Measurements from ENCODE around the gene GTPBP2. TPM values are rescaled to one million over a fixed set of nuclear protein-coding genes. Genes with fewer than 3 reads are reported as not detected.

Gene GTPBP2
- total and polyA plus RNA-seq, 2 experiments from 2014 or later, result 17.5 to 55.9 TPM

Other genes with a start within 250 kb of the GTPBP2 start
- gene ABCC10, start 201.7 kb downstream of the GTPBP2 start, total RNA-seq (2014; rRNA removed; shearing (Covaris generic)), result 16.7 and 16.9 TPM in 2 replicates
- 17.5 and 18.9 TPM in 2 replicates for gene ABCC10, start 201.7 kb downstream of the GTPBP2 start, polyA plus RNA-seq (2016; fragmentation: Nextera tagmentation; extraction: Ambion mirVana)
- gene DLK2, start 173.7 kb downstream of the GTPBP2 start, total RNA-seq (2014; rRNA removed; shearing (Covaris generic)), result 0.16 and 0.21 TPM in 2 replicates
- gene DLK2, start 173.7 kb downstream of the GTPBP2 start, polyA plus RNA-seq (2016; fragmentation: Nextera tagmentation; extraction: Ambion mirVana), result 0.47 and 0.57 TPM in 2 replicates
- gene TJAP1, start 151.7 kb downstream of the GTPBP2 start, total RNA-seq (2014; rRNA removed; shearing (Covaris generic)), result 33.3 and 34.3 TPM in 2 replicates
- 16.9 and 17.6 TPM in 2 replicates for gene TJAP1, start 151.7 kb downstream of the GTPBP2 start, polyA plus RNA-seq (2016; fragmentation: Nextera tagmentation; extraction: Ambion mirVana)
- gene LRRC73, start 118.9 kb downstream of the GTPBP2 start, total RNA-seq (2014; rRNA removed; shearing (Covaris generic)), result 0.08 and 0.59 TPM in 2 replicates
- gene LRRC73, start 118.9 kb downstream of the GTPBP2 start, polyA plus RNA-seq (2016; fragmentation: Nextera tagmentation; extraction: Ambion mirVana), result 0.26 TPM in 1 of 2 replicates, not detected in the other
- gene YIPF3, start 112.3 kb downstream of the GTPBP2 start, total RNA-seq (2014; rRNA removed; shearing (Covaris generic)), result 94.3 and 119 TPM in 2 replicates
- 60.6 and 64.4 TPM in 2 replicates for gene YIPF3, start 112.3 kb downstream of the GTPBP2 start, polyA plus RNA-seq (2016; fragmentation: Nextera tagmentation; extraction: Ambion mirVana)
- gene POLR1C, start 112.2 kb downstream of the GTPBP2 start, total RNA-seq (2014; rRNA removed; shearing (Covaris generic)), result 18.1 and 26.6 TPM in 2 replicates
- 47.0 and 48.9 TPM in 2 replicates for gene POLR1C, start 112.2 kb downstream of the GTPBP2 start, polyA plus RNA-seq (2016; fragmentation: Nextera tagmentation; extraction: Ambion mirVana)
- gene XPO5, start 53.2 kb downstream of the GTPBP2 start, total RNA-seq (2014; rRNA removed; shearing (Covaris generic)), result 77.4 and 95.2 TPM in 2 replicates
- gene XPO5, start 53.2 kb downstream of the GTPBP2 start, polyA plus RNA-seq (2016; fragmentation: Nextera tagmentation; extraction: Ambion mirVana), result 28.4 and 28.5 TPM in 2 replicates
- gene POLH, start 53.1 kb downstream of the GTPBP2 start, total RNA-seq (2014; rRNA removed; shearing (Covaris generic)), result 7.9 and 9.4 TPM in 2 replicates
- gene POLH, start 53.1 kb downstream of the GTPBP2 start, polyA plus RNA-seq (2016; fragmentation: Nextera tagmentation; extraction: Ambion mirVana), result 4.2 and 5.8 TPM in 2 replicates
- gene MAD2L1BP, start 6.6 kb upstream of the GTPBP2 start, total RNA-seq (2014; rRNA removed; shearing (Covaris generic)), result 39.6 and 51.7 TPM in 2 replicates
- gene MAD2L1BP, start 6.6 kb upstream of the GTPBP2 start, polyA plus RNA-seq (2016; fragmentation: Nextera tagmentation; extraction: Ambion mirVana), result 26.6 and 27.2 TPM in 2 replicates
- 0.10 TPM in 1 of 2 replicates, not detected in the other for gene RSPH9, start 15.8 kb upstream of the GTPBP2 start, total RNA-seq (2014; rRNA removed; shearing (Covaris generic))
- gene RSPH9, start 15.8 kb upstream of the GTPBP2 start, polyA plus RNA-seq (2016; fragmentation: Nextera tagmentation; extraction: Ambion mirVana), result 0.38 and 0.39 TPM in 2 replicates
- gene MRPS18A, start 58.5 kb upstream of the GTPBP2 start, total RNA-seq (2014; rRNA removed; shearing (Covaris generic)), result 51.7 and 62.7 TPM in 2 replicates
- gene MRPS18A, start 58.5 kb upstream of the GTPBP2 start, polyA plus RNA-seq (2016; fragmentation: Nextera tagmentation; extraction: Ambion mirVana), result 58.6 and 58.9 TPM in 2 replicates
- gene VEGFA, start 140.9 kb upstream of the GTPBP2 start, total RNA-seq (2014; rRNA removed; shearing (Covaris generic)), result 55.9 and 61.1 TPM in 2 replicates
- 10.9 and 13.3 TPM in 2 replicates for gene VEGFA, start 140.9 kb upstream of the GTPBP2 start, polyA plus RNA-seq (2016; fragmentation: Nextera tagmentation; extraction: Ambion mirVana)